ENCODE data around the gene GHDC. TPM values are rescaled to one million over a fixed set of nuclear protein-coding genes. Genes with fewer than 3 reads are reported as not detected.

Gene GHDC
- total RNA-seq, 4 donors from 2014 or later: 13.2 to 71.4 (median 44.3) TPM

- Histone ChIP-seq H3K27ac (no peak overlapping the region), H3K4me1 (no peaks in the 10 kb centered on the region), H3K9me3 (no peaks in the 10 kb centered on the region), H3K27me3 (no peaks in the 10 kb centered on the region), H3K4me3 (no peak overlapping the region), H3K36me3 (no peaks in the 10 kb centered on the region)
- no peak for DNase-seq
- TF ChIP-seq POLR2A (IDR thresholded peaks at IDR 0.05): no peak
- TF ChIP-seq, protein P1, sequence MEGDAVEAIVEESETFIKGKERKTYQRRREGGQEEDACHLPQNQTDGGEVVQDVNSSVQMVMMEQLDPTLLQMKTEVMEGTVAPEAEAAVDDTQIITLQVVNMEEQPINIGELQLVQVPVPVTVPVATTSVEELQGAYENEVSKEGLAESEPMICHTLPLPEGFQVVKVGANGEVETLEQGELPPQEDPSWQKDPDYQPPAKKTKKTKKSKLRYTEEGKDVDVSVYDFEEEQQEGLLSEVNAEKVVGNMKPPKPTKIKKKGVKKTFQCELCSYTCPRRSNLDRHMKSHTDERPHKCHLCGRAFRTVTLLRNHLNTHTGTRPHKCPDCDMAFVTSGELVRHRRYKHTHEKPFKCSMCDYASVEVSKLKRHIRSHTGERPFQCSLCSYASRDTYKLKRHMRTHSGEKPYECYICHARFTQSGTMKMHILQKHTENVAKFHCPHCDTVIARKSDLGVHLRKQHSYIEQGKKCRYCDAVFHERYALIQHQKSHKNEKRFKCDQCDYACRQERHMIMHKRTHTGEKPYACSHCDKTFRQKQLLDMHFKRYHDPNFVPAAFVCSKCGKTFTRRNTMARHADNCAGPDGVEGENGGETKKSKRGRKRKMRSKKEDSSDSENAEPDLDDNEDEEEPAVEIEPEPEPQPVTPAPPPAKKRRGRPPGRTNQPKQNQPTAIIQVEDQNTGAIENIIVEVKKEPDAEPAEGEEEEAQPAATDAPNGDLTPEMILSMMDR (IDR thresholded peaks at IDR 0.05): no peak
These were observed 24.9 kb downstream of the GHDC start for GRCh38 chr17:42169351-42169750.

DNA sequence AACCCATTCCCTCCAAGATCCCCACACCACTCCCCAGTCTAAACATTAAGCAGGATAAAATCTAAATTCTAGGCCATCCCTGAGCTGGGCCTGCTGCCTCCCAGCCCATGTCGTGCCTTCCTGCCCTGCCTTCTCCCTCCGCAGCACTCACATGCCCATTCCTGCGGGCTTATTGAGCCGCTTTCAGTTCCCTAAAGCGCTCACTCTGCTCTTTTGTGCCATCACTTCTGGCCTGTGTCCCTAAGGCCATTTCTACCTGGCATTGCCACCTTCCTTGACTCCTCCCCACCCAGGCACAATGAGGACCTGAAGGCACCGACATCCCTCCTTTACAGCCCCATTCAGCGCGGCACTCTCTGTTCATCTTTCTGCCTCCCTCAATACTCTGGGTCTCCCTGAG lies 26.5 kb downstream of the GHDC start:
- H3K27ac ChIP-seq: no peak overlapping the region
- DNase-seq: no peak
- no peaks in the 10 kb centered on the region for H3K27me3 ChIP-seq
- H3K36me3 ChIP-seq: no peaks in the 10 kb centered on the region
- H3K9me3 ChIP-seq: no peaks in the 10 kb centered on the region
- TF ChIP-seq, protein P1 (IDR thresholded peaks at IDR 0.05): no peak
- no peak for TF ChIP-seq POLR2A (IDR thresholded peaks at IDR 0.05)
- H3K4me1 ChIP-seq: no peaks in the 10 kb centered on the region
- no peak overlapping the region for H3K4me3 ChIP-seq

DNA sequence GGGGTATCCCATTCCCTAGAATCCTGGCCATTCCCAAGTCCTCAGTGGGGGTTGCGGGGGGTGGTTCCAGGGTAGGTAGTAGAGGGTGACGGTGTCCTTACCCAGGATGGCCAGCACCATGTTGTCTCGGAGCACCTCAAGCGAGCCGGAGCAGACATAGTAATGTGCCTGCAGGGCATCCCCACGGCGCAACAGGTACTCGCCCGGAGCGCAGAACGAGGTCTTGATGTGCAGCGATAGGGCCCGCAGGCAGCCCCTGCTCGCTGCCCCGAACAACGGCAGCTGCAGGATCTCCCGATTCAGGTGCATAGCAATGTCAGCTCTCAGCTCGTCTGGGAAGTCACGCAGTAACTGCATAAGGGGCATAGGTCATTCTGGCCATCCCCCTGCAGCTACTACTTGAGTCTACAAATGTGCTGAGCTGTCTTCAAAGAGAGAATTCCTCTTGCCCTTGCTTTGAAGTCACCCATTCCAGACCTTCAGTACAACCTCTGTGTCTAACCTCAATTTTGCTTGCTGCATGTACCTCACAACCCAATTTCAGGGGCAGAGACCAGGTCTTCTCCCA lies 28.0 kb downstream of the GHDC start:
- no peaks in the 10 kb centered on the region for H3K27me3 ChIP-seq
- H3K9me3 ChIP-seq: no peaks in the 10 kb centered on the region
- TF ChIP-seq, protein P1 (IDR thresholded peaks at IDR 0.05): no peak
- no peak for TF ChIP-seq POLR2A (IDR thresholded peaks at IDR 0.05)
- H3K4me1 ChIP-seq: no peaks in the 10 kb centered on the region
- no peak overlapping the region for H3K27ac ChIP-seq
- no peak for DNase-seq
- H3K4me3 ChIP-seq: no peak overlapping the region
- no peaks in the 10 kb centered on the region for H3K36me3 ChIP-seq

- Histone ChIP-seq H3K4me1 (no peaks in the 10 kb centered on the region), H3K27ac (no peak overlapping the region), H3K9me3 (no peaks in the 10 kb centered on the region), H3K4me3 (no peak overlapping the region), H3K27me3 (no peaks in the 10 kb centered on the region), H3K36me3 (no peaks in the 10 kb centered on the region)
- no peak for DNase-seq
- TF ChIP-seq, protein P1 (IDR thresholded peaks at IDR 0.05): no peak
- TF ChIP-seq POLR2A (IDR thresholded peaks at IDR 0.05): no peak
These were observed 28.5 kb downstream of the GHDC start for GRCh38 chr17:42165751-42166150.

- TF ChIP-seq POLR2A (IDR thresholded peaks at IDR 0.05): no peak
- TF ChIP-seq, protein P1 (IDR thresholded peaks at IDR 0.05): no peak
- DNase-seq: no peak
- no peaks in the 10 kb centered on the region for H3K4me1 ChIP-seq
- H3K27me3 ChIP-seq: no peaks in the 10 kb centered on the region
- H3K4me3 ChIP-seq: no peak overlapping the region
- H3K27ac ChIP-seq: no peak overlapping the region
- H3K36me3 ChIP-seq: no peaks in the 10 kb centered on the region
- no peaks in the 10 kb centered on the region for H3K9me3 ChIP-seq
These were observed 30.4 kb downstream of the GHDC start for GRCh38 chr17:42163696-42164407.

All from Peyer's patch (tissue), 4 donors.